GOT3 (cell line): Measurements from ENCODE around the gene NDEL1.

Experiments used
- DNase-seq: peaks from one replicate; lab custom pipeline; 2025; ENCODE audit warnings: mixed read lengths; lab: John Stamatoyannopoulos, UW

Gene NDEL1

DNA sequence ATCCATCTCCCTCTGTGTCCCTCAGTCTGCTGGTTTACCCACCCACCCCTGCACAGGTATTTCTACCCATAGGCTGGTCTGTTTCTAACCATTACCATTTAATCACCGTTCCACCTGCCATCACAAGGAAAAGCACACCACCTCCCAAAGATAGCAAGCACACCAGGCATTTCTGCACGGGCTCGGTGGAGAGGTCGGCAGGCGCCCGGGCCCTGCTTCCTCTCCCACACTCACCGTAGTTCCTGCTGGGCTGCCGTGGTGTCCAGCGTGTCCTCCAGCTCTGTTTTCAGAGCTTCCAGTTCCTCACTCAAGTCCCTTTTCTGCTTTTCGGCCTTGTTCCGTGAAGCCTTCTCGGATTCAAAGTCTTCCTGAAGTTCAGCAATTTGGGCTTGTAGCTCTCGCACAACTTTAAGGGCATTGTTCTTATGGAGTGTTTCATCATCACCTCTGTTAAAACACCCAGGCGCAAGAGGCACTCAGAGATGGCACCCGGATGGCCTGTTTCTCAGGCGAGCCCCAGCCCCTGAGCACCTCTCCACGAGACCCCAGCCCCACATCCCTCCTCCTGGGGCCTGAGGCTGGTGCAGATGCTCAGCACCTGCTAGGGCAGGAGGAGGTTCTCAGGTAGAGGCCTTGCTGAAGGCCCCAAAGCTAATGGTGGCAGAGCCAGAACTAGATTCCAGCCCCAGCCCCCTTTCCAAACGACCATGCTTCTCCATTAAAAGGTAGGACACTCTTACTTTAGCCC lies 69.0 kb downstream of the NDEL1 start:
- DNase-seq, result no peak

DNA sequence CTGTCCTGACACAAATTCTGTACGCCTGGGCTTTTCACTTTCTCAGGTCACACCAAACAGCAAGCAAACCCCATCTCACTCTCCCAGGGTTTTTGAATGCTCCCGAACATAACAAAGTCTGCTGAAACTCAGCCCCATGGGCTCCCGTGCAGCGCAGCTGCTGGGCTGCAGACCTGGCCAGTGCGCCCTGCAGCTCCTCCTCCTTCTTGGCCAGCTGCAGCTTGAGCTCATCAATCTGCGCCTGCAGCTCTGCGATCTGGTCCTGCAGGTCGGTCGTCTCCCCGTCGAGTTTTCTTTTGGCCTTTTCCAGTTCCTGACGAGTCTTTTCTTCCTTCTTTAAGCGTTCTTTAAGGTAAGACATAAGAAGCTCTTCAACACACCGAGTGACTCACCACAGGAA lies 70.5 kb downstream of the NDEL1 start:
- DNase-seq, result no peak

DNA sequence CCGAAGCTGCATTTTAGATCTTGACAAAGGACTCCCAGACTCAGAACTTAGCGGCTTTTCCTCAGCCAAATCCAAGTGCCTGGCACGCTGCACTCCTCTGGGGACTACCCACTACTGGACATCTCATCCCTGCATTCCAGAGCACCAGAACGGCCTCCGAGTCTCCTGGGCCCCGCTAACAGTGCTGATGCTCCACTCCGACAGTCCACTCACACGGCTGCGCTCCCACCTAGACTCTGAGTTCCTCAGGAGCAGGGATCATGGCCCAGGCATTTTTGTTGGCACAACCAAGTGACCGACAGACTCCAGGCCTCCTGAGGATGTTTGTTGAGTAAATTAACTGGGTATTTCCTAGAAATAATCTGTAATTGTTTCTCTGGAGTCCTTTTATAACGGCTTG lies 79.1 kb downstream of the NDEL1 start:
- no peak for DNase-seq
